GM21737 (cell line): ENCODE results near the gene DSTYK.

ENCODE experiments used
- ATAC-seq: cut with Tn5 transposase; IDR thresholded peaks from one replicate; pipeline ENCODE4 v1.9.1; 2021; ENCODE audit warnings: mild to moderate bottlenecking, moderate library complexity; ENCODE audit not compliant: unreplicated experiment

Gene DSTYK, protein sequence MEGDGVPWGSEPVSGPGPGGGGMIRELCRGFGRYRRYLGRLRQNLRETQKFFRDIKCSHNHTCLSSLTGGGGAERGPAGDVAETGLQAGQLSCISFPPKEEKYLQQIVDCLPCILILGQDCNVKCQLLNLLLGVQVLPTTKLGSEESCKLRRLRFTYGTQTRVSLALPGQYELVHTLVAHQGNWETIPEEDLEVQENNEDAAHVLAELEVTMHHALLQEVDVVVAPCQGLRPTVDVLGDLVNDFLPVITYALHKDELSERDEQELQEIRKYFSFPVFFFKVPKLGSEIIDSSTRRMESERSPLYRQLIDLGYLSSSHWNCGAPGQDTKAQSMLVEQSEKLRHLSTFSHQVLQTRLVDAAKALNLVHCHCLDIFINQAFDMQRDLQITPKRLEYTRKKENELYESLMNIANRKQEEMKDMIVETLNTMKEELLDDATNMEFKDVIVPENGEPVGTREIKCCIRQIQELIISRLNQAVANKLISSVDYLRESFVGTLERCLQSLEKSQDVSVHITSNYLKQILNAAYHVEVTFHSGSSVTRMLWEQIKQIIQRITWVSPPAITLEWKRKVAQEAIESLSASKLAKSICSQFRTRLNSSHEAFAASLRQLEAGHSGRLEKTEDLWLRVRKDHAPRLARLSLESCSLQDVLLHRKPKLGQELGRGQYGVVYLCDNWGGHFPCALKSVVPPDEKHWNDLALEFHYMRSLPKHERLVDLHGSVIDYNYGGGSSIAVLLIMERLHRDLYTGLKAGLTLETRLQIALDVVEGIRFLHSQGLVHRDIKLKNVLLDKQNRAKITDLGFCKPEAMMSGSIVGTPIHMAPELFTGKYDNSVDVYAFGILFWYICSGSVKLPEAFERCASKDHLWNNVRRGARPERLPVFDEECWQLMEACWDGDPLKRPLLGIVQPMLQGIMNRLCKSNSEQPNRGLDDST

DNA sequence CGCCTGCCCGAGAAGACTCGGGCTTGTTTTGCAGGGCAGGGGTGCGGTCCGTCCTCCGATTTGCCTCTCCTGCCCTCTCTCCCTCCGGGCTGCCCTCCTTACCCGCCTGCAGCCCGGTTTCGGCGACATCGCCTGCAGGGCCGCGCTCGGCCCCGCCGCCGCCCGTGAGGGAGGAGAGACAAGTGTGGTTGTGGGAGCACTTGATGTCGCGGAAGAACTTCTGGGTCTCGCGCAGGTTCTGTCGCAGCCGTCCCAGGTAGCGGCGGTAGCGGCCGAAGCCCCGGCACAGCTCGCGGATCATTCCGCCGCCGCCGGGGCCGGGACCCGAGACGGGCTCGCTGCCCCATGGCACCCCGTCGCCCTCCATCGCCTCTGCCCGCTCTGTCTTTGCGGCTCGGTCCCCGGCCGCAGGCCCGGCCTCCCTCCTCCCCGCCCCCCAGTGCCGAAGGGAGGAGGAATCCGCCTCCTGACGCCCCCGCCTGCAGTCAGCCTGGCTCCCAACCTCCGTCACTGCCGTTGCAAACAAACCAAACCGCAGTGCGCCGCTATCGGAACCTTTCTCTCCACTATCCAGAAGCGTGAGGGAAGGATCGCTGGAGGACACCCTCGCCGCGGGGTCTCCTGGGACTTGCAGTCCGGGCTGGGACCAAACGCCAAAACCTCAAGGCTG lies at the start of gene DSTYK:
Gene DSTYK (minus strand): TSS at position 534 of the 670 bp plus-strand sequence. CDS start 167 bp downstream, at position 367.
- ATAC-seq: peak; percentile 83

DNA sequence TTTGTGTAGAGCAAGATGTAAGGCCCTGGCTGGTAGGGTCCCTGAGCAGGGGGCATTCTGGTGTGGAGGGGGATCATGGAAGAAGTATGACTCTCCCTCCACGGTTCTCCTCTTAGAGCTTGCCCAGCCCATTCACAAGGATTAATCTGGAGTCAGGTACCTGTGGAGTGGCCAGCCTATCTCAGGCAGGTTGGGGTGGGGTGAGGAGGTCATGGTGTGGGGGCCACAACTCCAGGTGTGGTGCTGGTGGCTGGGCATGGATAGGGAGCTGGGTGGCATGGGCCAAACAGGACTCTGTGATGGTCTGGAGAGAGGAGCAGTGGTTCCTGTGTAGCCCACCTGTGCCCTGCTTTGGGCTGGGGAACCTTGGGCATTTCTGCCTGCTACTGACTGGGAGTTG lies 48.5 kb upstream of the DSTYK start:
- no peak for ATAC-seq

DNA sequence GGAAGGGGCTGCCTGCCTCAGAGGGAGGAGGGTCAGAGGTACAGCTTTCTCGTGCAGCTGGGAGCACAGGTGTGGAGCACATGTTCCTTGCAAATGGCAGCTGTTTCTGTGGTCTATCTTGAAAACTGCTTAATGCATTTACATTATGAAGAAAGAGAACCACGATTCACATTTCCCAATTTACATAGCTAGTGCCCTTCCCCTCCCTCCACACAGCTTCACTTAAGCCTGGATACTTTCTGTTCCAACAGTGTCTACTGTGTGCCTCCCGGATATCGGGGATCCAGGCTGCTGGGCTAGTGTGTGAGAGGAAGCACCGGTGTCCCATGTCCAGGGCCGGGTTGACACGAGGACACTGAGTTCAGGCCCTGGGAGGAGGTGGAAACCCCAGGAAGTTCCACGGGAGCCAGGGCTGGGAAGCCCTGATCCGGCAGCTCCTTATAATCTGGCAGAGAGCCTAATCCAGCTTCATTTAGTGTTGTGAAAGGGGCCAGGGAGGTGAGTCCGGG lies 47.9 kb upstream of the DSTYK start:
- ATAC-seq: no peak

DNA sequence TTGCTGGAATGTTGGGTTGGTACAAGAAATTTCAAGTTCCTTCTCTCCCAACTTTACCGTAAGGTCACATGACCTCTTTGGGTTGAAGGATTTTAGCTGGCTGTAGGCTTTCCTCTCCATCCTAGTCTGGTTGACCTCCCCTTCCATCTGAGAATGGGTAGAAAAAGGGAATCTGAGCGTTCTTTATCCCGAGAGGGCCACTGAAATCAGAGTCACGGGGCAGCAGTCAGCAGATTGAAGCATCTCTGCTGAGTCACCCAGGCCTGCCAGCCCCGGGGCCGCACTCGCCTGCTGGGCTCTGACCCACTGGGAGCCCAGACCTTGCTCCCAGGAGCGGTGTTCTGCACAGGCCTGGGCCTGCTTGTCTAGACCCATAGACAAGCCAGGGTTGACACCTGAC lies 47.2 kb upstream of the DSTYK start:
- ATAC-seq: no peak

DNA sequence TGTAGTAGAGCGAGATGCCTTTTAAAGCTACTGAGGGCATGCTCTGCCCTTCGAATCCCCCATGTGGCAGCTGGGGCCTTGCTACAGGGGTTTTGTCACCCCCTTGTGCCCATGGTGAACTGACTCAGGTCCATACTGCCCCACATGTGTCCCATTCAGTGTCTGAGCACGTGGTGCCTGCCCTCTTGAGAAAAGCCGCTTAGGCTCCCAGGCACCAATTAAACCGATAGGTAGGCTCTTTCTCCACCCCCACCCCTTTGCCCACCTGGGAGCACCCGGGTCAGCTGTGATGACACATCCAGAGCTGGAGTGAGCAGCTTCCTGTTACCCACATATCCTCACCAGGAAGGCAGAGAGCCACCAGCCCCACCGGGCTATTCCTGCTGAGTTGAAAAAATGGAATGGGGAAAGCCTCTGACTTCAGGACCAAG lies 46.8 kb upstream of the DSTYK start:
- ATAC-seq: no peak

- no peak for ATAC-seq
These were observed 46.2 kb upstream of the DSTYK start for GRCh38 chr1:205257735-205258134.

DNA sequence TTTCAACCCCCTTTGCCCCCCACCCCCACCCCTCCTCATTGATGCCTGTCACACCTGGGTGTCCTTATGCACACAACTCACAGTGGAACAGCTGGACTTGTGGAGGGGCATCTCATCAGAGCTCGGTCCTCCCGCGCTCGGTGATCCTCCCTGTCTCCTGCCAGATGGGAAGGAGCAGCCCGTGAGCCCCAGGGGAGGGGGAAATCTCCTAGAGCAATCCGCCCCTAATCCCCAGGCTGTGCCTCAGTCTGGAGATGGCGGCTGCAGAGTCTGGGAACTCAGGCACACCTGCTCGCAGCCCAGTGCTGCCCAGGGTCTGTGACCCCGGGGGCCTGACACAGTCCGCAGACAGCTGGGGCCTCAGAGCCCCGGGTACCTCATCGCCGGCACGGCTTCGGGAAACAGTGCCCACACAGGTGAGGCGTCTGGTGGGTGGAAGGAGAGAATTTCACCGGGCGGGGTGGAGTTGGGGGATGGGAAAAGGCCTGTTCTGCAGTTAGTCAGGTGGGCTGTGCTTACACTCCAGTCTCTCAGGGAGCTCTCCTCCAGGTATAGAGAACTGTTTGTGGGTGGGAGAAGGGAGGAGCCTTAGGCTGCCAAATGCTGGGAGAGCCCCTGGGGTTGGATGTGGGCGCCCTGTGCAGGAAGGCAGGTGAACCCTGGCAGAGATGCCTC lies 45.6 kb upstream of the DSTYK start:
- ATAC-seq: no peak

GRCh38 chr1:205255941-205256780 lies 44.7 kb upstream of the DSTYK start:
- no peak for ATAC-seq

DNA sequence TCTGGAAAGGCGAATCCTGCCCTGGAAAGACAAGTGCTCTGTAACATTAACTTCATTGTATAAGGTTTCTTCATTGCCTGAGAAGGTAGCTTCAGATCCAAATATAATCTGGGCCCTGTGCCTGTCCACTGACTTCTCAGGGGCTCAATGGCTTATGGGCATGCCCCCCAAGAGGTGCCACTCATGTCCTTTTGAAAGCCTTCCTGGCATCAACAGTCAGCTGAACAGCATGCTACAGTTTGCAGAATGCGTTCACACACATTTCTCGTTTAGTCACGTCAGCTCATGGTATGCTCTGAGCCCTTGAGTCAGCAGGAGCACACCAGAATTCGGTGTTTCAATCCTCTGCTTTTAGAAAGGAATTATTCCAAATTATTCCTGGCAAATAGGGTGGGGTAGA lies 40.1 kb upstream of the DSTYK start:
- ATAC-seq: no peak

- no peak for ATAC-seq
These were observed 39.2 kb upstream of the DSTYK start for GRCh38 chr1:205250699-205251098.

DNA sequence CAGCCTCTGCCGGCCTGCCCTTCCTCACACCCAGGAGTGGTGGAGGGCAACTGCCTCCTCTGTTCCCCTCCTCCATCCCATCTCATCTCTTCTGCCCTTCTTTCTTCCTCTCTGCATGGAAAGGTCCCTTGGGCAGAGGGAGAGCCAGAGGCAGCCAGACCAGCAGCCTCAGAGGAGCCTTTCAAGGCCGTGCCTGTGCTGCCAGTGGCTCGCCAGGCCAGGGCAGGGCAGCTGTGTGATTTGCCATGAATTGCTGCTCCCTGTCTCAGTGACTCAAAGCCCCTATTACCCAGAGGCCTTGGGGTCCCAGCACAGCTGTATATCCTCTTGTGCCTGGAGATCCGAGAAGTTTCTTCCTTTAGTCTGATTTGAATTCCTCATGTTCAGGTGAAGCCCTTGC lies 38.1 kb upstream of the DSTYK start:
- ATAC-seq: no peak

DNA sequence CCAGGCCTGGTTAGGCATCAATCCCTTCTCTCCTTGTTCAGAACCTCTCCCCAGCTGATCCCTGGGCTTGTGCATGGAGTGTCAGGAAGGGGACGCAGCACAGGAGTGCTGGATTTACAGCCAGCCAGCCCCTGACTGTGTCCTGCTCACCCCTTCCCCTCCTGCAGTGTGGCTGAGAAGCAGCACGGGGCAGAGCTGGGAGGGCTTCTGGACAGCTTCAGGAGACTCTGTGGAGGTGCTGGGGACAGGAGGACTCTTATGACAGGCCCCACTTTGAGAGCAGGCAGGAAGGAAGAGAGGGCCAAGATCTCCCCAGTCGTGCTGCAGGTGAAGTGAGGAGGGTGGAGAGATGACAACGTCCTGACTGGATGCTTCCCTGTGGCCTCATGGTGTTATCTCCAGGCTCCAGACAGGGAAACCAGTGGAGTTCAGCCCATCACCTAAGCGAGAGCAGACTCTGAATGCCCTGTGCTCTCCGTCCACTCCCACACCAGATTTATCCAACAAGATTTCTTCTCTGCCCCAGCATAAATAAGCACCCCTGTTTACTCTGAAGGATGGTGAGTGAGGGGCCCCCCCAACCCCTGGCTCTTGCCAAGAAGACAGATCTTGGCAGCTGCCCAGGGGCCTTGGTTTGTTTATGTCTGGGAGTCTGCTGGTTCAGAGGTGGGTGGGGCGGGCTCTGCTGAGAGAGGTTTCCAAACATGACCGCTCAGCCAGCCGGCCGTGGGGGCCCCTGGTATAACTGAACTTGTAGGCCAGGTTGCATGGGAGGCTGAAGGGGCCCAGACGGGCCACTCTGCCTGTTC lies 37.5 kb upstream of the DSTYK start:
- no peak for ATAC-seq

- no peak for ATAC-seq
These were observed 35.8 kb upstream of the DSTYK start for GRCh38 chr1:205247130-205247921.

DNA sequence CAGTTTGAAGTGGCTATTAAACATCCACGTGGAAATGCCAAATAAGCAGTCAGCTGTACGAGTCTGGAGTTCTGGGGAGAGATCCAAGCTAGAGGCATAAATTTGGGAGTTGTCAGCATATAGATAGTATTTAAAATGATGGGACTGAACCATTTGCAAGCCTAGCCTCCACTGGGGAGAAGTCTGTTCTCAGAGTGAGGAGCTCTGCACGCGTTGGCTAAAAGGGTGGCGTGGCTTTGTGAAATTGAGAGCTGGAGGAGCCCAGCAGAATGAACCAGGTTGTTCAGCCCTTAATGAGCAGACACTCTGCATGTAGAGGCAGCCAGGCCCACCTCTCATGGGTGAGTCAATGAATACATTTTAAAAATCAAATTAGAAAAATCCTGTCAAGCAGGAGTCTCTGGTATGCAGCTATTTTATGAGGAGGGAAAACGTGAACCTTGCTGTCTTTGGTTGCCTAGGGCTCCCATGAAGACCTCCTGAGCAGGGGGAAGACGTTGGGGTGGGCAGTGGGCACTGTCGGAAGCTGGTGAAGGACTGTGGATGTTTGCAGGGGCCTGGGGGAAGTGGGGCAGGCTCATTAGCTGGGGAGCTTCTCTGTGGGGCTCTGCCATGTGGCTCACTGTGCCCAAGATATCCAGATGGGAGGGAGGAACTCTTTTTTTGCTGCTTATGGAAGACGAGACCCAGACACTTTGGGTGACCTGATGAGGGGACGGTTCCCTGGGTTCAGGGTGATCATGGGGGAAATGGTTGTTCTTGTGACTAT lies 35.0 kb upstream of the DSTYK start:
- ATAC-seq: no peak

DNA sequence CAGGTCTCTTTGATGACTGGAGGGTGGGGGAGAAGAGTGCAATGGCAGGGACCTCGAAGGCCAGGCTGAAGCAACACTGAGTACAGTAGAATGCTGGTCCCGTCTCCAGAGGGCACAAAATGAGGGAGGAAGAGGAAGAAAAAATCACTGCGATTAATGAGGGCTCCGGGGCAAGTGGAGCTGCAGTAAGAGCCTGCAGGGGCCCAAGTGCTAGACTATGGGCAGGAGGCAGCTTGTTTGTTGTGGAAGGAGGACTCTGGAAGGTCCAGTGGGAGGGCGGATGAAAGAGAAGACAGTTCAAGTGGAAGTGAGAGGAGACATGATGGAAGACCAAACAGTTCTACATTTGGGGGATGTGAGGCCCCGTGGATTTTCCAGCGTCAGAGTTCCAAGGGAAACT lies 33.6 kb upstream of the DSTYK start:
- ATAC-seq: no peak

- ATAC-seq: no peak
These were observed 32.9 kb upstream of the DSTYK start for GRCh38 chr1:205244384-205244783.
